Ecto neural progenitor cell (in vitro differentiated cells): ENCODE measurements around the gene PMEL.
"Not testable (repeated sequence)": the region's sequence is repeated elsewhere in the genome, so short reads cannot be mapped to it uniquely, and the experiment has no call there.

Experiments used
- DNase-seq: peaks from one replicate; pipeline ENCODE4 v3.0.0-alpha.2; 2018; ENCODE audit warnings: low spot score

The PMEL gene

DNA sequence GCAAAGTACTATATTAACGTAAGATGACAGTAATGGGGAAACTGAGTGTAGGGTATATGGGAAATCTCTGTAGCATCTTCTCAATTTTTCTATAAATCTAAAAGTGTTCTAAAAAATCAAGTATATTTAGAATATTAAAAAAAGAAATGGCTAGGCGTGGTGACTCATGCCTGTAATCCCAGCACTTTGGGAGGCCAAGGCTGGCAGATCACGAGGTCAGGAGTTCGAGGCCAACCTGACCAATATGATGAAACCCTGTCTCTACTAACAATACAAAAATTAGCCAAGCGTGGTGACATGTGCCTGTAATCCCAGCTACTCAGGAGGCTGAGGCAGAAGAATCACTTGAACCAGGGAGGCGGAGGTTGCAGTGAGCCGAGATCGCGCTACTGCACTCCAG, 42.2 kb downstream of the PMEL start:
- DNase-seq: not testable (repeated sequence)

DNA sequence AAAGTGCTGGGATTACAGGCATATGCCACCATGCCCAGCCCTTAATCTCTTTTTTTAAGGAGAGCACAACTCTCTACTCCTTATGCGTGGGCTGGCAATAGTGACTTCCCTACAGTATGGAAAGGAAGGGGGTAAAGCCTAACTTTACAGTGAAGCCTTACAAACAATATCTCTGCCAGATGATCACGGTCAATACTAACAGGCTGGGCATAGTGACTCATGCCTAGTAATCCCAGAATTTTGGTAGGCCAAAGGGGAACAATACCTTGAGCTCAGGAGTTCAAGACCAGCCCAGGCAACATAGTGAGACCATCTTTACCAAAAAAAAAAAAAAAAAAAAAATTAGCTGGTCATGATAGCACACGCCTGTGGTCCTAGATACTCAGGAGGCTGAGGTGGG, 43.7 kb downstream of the PMEL start:
- DNase-seq: no peak

DNA sequence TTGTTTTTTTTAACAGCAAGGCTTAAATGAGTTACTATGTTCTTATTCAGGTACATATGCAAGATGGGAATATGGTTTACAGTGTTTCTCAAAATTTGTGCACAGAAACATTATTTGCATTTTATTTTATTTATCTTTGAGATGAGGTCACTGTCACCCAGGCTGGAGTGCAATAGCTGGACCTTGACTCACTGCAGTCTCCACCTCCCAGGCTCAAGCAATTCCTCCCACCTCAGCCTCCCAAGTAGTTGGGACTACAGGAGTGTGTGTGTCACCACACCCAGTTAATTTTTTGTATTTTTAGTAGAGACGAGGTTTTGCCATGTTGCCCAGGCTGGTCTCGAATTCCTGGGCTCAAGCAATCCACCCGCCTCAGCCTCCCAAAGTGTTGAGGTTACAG, 46.8 kb downstream of the PMEL start:
- not testable (repeated sequence) for DNase-seq

GRCh38 chr12:55915482-55915859, 50.4 kb downstream of the PMEL start:
- no peak for DNase-seq

- DNase-seq: no peak
Observed at GRCh38 chr12:55912908-55913307, 52.9 kb downstream of the PMEL start.

- no peak for DNase-seq
Observed at GRCh38 chr12:55909513-55909884, 56.3 kb downstream of the PMEL start.

DNA sequence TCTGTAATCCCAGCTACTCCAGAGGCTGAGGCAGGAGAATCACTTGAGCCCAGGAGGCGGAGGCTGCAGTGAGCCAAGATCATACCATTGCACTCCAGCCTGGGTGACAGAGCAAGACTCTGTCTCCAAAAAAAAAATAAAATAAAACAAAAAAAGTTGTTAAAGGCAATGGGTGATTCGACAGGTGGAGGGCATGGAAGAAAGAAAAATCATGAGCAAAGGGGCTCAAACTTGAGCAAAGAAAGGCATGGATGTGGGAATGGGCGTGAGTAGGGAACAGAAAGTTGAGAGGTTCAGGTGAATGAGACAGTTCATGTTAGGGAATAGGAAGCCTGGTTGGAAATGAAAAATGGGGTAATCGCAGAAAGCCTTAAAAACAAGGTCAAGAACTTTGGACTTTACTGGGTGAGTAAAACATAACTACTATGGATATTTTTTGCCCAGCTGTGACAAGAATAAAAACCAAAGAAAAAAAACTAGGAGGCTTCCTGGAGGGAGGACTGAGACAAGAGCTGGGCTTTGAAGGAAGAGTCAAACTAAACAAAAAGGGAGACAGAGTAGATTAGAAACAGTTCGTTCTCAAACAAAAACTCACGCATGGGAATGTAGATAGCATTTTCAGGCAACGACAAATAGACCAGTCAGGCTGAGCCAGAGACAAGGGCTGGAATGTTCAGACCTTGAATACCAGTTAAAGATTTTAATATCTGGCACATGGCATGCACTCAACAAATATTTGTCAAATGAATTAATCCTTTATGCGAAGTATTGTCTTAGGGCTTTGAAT, 56.9 kb downstream of the PMEL start:
- DNase-seq: no peak

GRCh38 chr12:55906056-55906455, 59.8 kb downstream of the PMEL start:
- DNase-seq: no peak
